CD14-positive monocyte (primary cell): ENCODE data around the gene TNIK. TPM values are rescaled to one million over a fixed set of nuclear protein-coding genes. Genes with fewer than 3 reads are reported as not detected.

Source experiments
- DNase-seq, 3 donors: peaks; one replicate each; pipeline ENCODE4 v3.0.0-alpha.2; 2011 to 2022
- H2AFZ ChIP-seq: 2 replicates; pipeline ENCODE4 v1.6.0; 2012; ENCODE audit warnings: mild to moderate bottlenecking, low read depth, low read length, inconsistent platforms; ENCODE audit not compliant: insufficient read depth, poor library complexity, severe bottlenecking
- H3K27ac ChIP-seq, 2 donors: 1 replicate in 1 of 2; 2 replicates in 1 of 2; pipeline ENCODE4 v1.5.1; 2012 to 2013; ENCODE audit warnings: low read length in 2 of 2, control low read depth in 1 of 2, inconsistent platforms in 1 of 2, low read depth in 1 of 2, mild to moderate bottlenecking in 1 of 2
- H3K27me3 ChIP-seq, 2 donors: one replicate each; pipeline versions ENCODE4 v1.6.0 to v1.6.1; 2011 to 2013; ENCODE audit warnings: low read length in 2 of 2; ENCODE audit not compliant: control insufficient read depth in 2 of 2, insufficient read depth in 2 of 2
- H3K36me3 ChIP-seq, 2 donors: replicated peaks in 1 of 2; 1 replicate in 1 of 2; 2 replicates in 1 of 2; pipeline versions ENCODE4 v1.5.1 to v1.6.1; 2012 to 2013; ENCODE audit warnings: low read length in 2 of 2, control low read depth in 1 of 2, inconsistent platforms in 1 of 2, mild to moderate bottlenecking in 1 of 2; ENCODE audit not compliant: insufficient read depth in 2 of 2, control insufficient read depth in 1 of 2
- H3K4me1 ChIP-seq, 2 donors: 1 replicate in 1 of 2; 2 replicates in 1 of 2; pipeline versions ENCODE4 v1.5.1 to v1.6.1; 2012 to 2013; ENCODE audit warnings: low read length in 2 of 2, control low read depth in 1 of 2, inconsistent platforms in 1 of 2, mild to moderate bottlenecking in 1 of 2, moderate library complexity in 1 of 2; ENCODE audit not compliant: insufficient read depth in 2 of 2, control insufficient read depth in 1 of 2
- H3K4me2 ChIP-seq: replicated peaks from 2 replicates; pipeline ENCODE3; 2012; ENCODE audit warnings: low read length, moderate library complexity, mild to moderate bottlenecking; ENCODE audit not compliant: poor library complexity, severe bottlenecking; ENCODE audit errors: extremely low read depth
- H3K4me3 ChIP-seq, 3 experiments: fragments of 200-600 bp in 1 of 3; sonication (generic) in 1 of 3; replicated peaks in 1 of 3; 1 replicate in 2 of 3; 2 replicates in 1 of 3; pipeline ENCODE4 v1.5.1; 2011 to 2013; ENCODE audit warnings: low read length in 3 of 3, mild to moderate bottlenecking in 3 of 3, control low read depth in 2 of 3, low read depth in 2 of 3, inconsistent platforms in 1 of 3, moderate library complexity in 1 of 3
- H3K79me2 ChIP-seq: 2 replicates; pipeline ENCODE4 v1.6.0; 2012; ENCODE audit warnings: mild to moderate bottlenecking, control low read depth, inconsistent platforms, low read length, moderate library complexity; ENCODE audit not compliant: insufficient read depth
- H3K9ac ChIP-seq: 2 replicates; pipeline ENCODE4 v1.6.0; 2017; ENCODE audit warnings: low read length, mild to moderate bottlenecking; ENCODE audit not compliant: insufficient read depth, poor library complexity, severe bottlenecking
- H3K9me3 ChIP-seq, 2 donors: replicated peaks in 1 of 2; 1 replicate in 1 of 2; 2 replicates in 1 of 2; pipeline versions ENCODE4 v1.5.1 to v1.6.1; 2012 to 2013; ENCODE audit warnings: low read length in 2 of 2, control low read depth in 1 of 2; ENCODE audit not compliant: control insufficient read depth in 1 of 2, insufficient read depth in 1 of 2
- H4K20me1 ChIP-seq: 2 replicates; pipeline ENCODE4 v1.6.0; 2012; ENCODE audit warnings: mild to moderate bottlenecking, low read length, control low read depth, moderate library complexity; ENCODE audit not compliant: insufficient read depth
- H3K27ac Mint-ChIP-seq, 7 donors: one replicate each; pipeline ENCODE4 v1.8.0; 2020; ENCODE audit warnings: mild to moderate bottlenecking in 7 of 7, mixed read lengths in 7 of 7, moderate library complexity in 6 of 7, inconsistent platforms in 2 of 7
- H3K27me3 Mint-ChIP-seq, 3 donors: one replicate each; pipeline ENCODE4 v1.8.0; 2021 to 2022; ENCODE audit warnings: low read depth in 3 of 3, mild to moderate bottlenecking in 3 of 3, mixed read lengths in 3 of 3, moderate library complexity in 3 of 3, inconsistent platforms in 1 of 3
- H3K36me3 Mint-ChIP-seq, 2 donors: one replicate each; pipeline ENCODE4 v1.8.0; 2020; ENCODE audit warnings: mixed read lengths in 2 of 2, inconsistent platforms in 1 of 2, mild to moderate bottlenecking in 1 of 2
- H3K4me1 Mint-ChIP-seq: one replicate; pipeline ENCODE4 v1.8.0; 2020; ENCODE audit warnings: mild to moderate bottlenecking, mixed read lengths
- H3K4me3 Mint-ChIP-seq, 2 donors: one replicate each; pipeline ENCODE4 v1.8.0; 2020; ENCODE audit warnings: mild to moderate bottlenecking in 2 of 2, mixed read lengths in 2 of 2, moderate library complexity in 1 of 2
- H3K9me3 Mint-ChIP-seq, 7 donors: one replicate each; pipeline ENCODE4 v1.8.0; 2020 to 2022; ENCODE audit warnings: mixed read lengths in 7 of 7, mild to moderate bottlenecking in 6 of 7, moderate library complexity in 6 of 7, inconsistent platforms in 2 of 7
- WGBS: methylation state at CpG from one replicate; pipeline ENCODE4 v1.1.5; 2013; ENCODE audit warnings: missing lambda C conversion rate; ENCODE audit not compliant: insufficient coverage; 5-methylcytosine and 5-hydroxymethylcytosine counted together
- intact Hi-C, 2 donors: fragments of 100-400 bp; cut with micrococcal nuclease; formaldehyde crosslinking; loops; one replicate each; pipeline versions ENCODE4 v1.15.0 to v1.15.1; 2023
- polyA plus RNA-seq, 3 donors: library from polyadenylated mRNA; depleted of rRNA in 1 of 3; unstranded in 2 of 3; stranded (reverse) in 1 of 3; fragments of 300-500 nt in 2 of 3; fragments of >200 nt in 1 of 3; fragmentation: Illumina TruSeq in 2 of 3; gene quantifications; 1 replicate in 2 of 3; 2 replicates in 1 of 3; pipeline ENCODE4 v1.2.3, GENCODE V29; 2012 to 2021
- TF ChIP-seq, protein P1 (sequence below): fragments of 200-600 bp; IDR thresholded peaks from one replicate; pipeline ENCODE4 v1.8.0; 2022; ENCODE audit warnings: antibody characterized with exemption, mild to moderate bottlenecking

TNIK gene
- polyA plus RNA-seq, 3 donors: 0.36 to 1.8 (median 0.75) TPM

- Mint-ChIP-seq H3K36me3 (no peaks in the 10 kb centered on the region), H3K27me3 (peaks cover 0 to 1% (median 0%) of the 10 kb centered on the region in 3 donors), H3K27ac (no peak overlapping the region), H3K4me1 (peaks cover 9% of the 10 kb centered on the region), H3K9me3 (peaks cover 0 to 4% (median 0%) of the 10 kb centered on the region in 7 donors), H3K4me3 (no peak overlapping the region)
- H3K4me3 ChIP-seq: no peak overlapping the region
- H4K20me1 ChIP-seq: no peaks in the 10 kb centered on the region
- no peak overlapping the region for H3K9ac ChIP-seq
- intact Hi-C loops: no loop called here
- DNase-seq: no peak
- 100% methylated on average over 1 of the region's 1 CpG for WGBS
- H3K79me2 ChIP-seq: no peaks in the 10 kb centered on the region
- TF ChIP-seq, protein P1, sequence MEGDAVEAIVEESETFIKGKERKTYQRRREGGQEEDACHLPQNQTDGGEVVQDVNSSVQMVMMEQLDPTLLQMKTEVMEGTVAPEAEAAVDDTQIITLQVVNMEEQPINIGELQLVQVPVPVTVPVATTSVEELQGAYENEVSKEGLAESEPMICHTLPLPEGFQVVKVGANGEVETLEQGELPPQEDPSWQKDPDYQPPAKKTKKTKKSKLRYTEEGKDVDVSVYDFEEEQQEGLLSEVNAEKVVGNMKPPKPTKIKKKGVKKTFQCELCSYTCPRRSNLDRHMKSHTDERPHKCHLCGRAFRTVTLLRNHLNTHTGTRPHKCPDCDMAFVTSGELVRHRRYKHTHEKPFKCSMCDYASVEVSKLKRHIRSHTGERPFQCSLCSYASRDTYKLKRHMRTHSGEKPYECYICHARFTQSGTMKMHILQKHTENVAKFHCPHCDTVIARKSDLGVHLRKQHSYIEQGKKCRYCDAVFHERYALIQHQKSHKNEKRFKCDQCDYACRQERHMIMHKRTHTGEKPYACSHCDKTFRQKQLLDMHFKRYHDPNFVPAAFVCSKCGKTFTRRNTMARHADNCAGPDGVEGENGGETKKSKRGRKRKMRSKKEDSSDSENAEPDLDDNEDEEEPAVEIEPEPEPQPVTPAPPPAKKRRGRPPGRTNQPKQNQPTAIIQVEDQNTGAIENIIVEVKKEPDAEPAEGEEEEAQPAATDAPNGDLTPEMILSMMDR: no peak
- no peaks in the 10 kb centered on the region for H3K36me3 ChIP-seq
- H2AFZ ChIP-seq: no peak overlapping the region
- H3K27me3 ChIP-seq: no peaks in the 10 kb centered on the region
- no peak overlapping the region for H3K4me2 ChIP-seq
- no peak overlapping the region for H3K27ac ChIP-seq
- H3K9me3 ChIP-seq: no peaks in the 10 kb centered on the region
- peaks cover 4 to 9% of the 10 kb centered on the region in 2 donors for H3K4me1 ChIP-seq
Measured at GRCh38 chr3:171326717-171327440, 133.3 kb downstream of the TNIK start.

- no CpG with 5 or more reads among the region's 3 CpGs for WGBS
- Mint-ChIP-seq H3K36me3 (no peaks in the 10 kb centered on the region), H3K9me3 (peaks cover 0 to 4% (median 0%) of the 10 kb centered on the region in 7 donors), H3K4me3 (no peak overlapping the region), H3K27me3 (no peaks in the 10 kb centered on the region), H3K27ac (peak overlapping the region in 1 of 7 donors; percentile 57), H3K4me1 (peaks cover 9% of the 10 kb centered on the region)
- Histone ChIP-seq H3K79me2 (no peaks in the 10 kb centered on the region), H3K4me1 (peaks cover 4 to 8% of the 10 kb centered on the region in 2 donors), H3K4me2 (no peak overlapping the region), H4K20me1 (no peaks in the 10 kb centered on the region), H3K9ac (no peak overlapping the region), H3K9me3 (no peaks in the 10 kb centered on the region), H3K36me3 (no peaks in the 10 kb centered on the region), H2AFZ (no peak overlapping the region), H3K27ac (no peak overlapping the region), H3K27me3 (no peaks in the 10 kb centered on the region), H3K4me3 (no peak overlapping the region)
- no peak for DNase-seq
- intact Hi-C loops: no loop called here
- TF ChIP-seq, protein P1: no peak
Measured at GRCh38 chr3:171323938-171324536, 136.2 kb downstream of the TNIK start.
